ENCODE results near the gene MMP2.

Gene MMP2

DNA sequence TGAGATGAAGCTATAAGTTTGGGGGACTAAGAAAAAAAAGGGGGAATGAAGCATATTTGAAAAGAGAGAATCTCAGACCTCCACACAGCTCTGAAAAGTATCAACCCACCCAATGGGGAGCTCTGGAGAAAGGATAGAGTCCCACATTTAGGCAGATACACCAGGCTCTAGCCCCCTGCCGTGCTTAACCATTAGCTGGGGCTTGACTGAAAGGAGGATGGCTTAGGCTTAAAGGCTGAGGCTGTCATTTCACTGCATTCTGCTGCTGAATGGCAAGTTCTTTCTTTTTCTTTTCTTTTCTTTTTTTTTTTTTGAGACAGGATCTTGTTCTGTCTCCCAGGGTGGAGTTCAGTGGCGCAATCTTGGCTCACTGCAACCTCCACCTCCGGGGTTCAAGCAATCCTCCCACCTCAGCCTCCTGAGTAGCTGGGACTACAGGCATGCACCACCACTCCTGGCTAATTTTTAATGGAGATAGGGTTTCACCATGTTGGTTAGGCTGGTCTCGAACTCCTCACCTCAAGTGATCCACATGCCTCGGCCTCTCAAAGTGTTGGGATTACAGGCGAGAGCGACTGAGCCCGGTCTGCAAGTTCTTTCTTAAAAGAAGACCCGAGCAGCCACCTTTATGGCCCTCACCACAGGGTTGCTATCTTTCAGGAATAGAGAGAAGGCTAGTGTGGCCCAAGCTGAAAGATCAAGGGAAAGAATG lies 9.0 kb upstream of the MMP2 start:
- DNase-seq (ENCODE audit: low read depth, low spot score): no peak

DNA sequence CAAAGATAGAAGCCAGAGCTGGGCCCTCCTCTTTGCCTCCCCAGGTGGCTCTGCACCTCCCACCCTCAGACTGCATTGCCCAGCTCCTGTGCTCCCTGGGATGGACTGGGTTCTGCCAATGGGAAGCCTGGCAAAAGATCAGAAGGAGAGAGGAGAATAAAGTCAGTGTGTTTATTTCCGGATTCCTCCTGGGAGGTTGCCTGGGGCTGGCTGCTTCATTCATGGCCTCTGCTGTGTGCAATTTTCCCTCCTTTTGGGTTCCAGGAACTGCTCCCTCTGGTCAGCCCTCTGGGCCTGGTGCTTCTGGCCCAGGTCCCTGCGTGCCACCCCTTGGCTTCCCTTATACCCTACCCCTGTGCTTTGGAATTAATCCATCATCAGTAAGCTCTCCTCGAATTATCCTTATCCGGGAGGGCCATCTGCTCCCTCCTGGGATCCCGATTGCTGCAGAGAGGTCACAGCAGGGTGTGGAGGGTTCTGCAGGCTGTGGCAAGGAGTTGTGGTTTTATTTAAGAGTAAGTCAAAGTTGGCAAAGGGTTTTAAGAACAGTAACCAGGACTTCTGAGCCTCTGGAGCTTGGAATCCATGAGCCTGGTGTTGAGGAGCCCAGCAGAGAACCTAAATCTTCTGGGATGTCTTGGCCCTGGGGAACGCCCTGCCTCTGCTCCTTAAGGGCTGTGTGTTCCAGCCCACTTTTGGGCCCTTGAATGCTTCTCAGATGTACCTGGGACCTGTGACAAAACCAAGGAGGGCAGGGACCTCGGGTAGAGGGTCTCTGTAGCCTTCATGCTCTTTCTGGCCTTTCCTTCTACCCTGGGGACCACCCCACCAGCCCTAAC lies 8.2 kb upstream of the MMP2 start:
- DNase-seq (ENCODE audit: low read depth, low spot score): no peak

DNA sequence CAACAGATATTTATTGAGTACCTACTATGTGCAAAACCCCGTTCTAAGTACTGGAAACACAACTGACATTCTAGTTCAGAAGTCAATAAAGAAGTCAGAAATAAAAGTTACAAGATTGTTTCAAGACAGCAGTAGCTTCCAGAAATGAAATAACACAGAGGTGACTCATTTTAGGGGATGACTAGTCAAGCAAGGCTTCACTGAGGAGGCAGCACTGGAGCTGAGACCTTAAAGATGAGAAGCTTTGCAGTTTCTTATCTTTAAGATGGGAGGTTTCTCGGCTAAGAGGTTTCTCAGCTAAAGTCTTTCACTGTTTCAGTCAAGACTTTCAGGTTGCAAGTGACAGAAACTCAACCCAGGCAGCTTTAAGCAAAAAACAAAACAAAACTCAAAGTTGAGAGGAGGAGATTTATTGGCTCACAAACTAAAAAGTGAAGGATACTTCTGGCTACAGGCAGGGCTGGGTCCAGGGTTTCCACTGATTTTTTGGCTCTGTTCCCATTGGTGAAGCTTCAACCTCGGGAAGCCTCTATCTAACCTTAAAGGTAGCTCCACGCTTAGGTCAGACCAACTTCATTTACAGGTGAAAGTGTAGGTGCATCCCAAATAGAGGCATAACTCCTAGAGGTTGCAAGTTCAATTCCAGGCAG lies 7.4 kb upstream of the MMP2 start:
- no peak for DNase-seq (ENCODE audit: low read depth, low spot score)

DNA sequence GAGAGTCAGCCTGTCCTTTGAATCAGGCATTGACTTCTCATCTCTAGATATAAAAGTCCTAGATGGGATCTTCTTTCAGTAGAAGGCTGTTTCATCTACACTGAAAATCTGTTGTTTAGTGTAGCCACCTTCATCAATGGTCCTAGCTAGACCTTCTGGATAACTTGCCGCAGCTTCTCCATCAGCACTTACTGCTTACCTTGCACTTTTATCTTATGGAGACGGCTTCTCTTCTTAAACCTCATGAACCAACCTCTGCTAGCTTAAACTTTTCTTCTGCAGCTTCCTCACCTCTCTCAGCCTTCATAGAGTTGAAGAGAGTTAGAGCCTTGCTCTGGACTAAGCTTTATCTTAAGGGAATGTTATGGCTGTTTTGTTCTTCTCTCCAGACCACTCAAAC lies 5.4 kb upstream of the MMP2 start:
- DNase-seq (ENCODE audit: low read depth, low spot score): no peak

DNA sequence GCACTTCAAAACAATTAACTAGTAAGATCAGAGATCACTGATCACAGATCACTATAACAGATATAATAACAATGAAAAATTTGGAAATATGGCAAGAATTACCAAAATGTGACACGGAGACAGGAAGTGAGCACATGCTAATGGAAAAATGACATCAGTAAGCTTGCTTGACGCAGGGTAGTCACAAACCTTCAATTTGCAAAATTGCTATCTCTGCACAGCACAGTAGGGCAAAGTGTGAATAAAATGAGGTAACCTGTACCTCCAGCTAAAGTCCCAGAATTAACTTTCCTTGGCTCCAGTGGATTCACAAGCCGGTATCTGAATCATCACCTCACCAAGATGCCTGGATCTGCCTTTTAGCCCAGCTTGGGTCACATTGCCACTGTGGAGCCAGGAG lies 4.2 kb upstream of the MMP2 start:
- DNase-seq (ENCODE audit: low read depth, low spot score): no peak

DNA sequence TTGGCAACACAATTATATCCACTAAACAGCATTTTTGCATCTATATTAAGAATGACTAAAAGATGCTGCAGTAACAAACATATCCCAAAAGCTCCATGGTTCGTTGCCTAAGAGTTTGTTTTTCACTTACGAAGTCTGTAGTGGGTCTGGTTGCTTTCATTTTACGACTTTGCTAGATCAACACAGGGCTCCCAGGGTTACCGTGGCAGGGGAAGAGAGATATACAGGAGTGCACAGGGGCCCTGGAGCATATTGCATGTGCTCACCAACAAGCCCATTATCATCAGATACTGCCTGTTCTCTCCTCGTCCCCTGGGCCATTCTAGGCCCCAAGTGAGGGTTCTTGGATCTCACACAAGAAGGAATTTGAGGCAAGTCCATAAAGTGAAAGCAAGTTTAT lies 3.1 kb upstream of the MMP2 start:
- DNase-seq (ENCODE audit: low read depth, low spot score): no peak

DNA sequence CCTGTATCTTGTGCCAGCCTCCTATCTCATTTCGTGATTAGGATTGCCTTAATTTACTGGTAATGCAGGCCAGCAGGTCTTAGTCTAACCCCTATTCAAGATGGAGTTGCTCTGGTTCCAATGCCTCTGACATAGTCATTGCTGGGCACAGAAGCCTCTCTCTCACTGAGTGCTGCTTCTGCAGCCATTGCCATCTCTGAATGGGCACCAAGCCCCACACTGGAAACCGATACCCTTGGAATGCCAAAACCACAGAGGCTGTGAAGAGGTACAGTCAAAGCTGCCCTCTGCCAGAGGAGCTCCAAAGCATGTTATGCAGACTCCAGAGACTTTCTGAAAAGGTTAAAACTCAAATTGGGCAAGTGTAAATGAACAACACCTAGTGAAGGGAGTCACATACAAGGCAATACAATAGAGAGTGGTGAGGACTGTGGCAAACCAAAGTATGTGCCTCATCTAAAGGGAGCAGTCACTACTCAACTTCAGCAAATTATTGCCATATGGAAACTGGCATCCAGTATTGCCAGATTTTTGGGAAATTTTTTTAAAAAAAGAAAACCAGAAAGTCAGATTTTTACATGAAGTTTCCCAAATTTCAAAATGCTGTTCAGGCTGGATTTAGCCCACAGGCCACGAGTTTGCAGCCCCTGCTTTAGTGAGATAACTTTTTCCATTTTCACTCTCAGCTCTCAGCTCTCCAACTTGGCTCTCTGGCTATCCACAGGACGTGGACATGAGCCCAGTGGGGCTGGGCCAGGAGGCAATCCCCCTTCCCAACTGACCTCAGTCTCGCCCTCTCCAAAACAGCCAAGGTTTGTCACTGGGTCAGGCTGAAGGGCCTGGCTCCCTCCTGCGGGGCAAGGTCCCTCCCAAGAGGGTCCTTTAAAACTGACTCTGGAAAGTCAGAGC lies 2.1 kb upstream of the MMP2 start:
- DNase-seq (ENCODE audit: low read depth, low spot score): no peak

DNA sequence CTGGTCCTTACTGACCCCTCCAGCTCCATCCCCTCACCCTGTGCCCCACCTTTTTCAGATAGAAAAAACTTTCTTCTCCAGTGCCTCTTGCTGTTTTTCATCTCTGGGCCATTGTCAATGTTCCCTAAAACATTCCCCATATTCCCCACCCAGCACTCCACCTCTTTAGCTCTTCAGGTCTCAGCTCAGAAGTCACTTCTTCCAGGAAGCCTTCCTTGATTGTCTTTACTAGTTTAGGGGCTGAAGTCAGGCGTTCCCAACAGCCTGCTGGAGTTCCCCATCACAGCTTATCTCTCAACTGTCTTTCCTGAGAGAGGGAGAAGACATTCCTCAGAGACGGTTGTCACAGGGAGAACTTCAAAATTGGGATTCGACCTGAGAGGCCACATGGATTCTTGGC lies 1.3 kb upstream of the MMP2 start:
- DNase-seq (ENCODE audit: low read depth, low spot score): no peak

DNA sequence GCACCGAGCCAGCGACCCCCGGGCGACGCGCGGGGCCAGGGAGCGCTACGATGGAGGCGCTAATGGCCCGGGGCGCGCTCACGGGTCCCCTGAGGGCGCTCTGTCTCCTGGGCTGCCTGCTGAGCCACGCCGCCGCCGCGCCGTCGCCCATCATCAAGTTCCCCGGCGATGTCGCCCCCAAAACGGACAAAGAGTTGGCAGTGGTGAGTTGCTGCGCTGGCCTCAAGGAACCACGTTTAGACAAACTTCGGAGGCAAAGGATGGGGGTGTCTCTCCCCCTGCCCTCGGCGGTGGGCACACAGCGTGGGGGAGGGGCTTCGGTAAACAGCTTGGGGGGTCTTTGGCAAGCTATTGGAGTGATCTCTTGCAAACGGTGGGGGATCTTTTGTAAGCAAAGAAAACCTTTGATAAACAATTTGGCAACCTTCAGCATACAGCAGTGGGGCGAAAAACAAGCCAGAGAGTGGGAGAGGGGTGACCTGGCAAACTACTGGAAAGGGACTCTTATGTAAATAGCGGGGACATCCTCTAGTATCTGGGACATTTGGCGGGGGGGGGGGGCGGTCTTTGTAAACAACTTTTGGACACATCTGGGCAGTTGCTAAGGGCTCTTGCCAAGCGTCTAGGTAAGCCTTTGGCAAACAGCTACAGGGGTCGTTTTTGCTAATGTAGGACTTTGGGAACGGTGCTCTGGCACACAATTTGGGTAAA lies 587 bp downstream of the MMP2 start:
- DNase-seq (ENCODE audit: low read depth, low spot score): no peak

DNA sequence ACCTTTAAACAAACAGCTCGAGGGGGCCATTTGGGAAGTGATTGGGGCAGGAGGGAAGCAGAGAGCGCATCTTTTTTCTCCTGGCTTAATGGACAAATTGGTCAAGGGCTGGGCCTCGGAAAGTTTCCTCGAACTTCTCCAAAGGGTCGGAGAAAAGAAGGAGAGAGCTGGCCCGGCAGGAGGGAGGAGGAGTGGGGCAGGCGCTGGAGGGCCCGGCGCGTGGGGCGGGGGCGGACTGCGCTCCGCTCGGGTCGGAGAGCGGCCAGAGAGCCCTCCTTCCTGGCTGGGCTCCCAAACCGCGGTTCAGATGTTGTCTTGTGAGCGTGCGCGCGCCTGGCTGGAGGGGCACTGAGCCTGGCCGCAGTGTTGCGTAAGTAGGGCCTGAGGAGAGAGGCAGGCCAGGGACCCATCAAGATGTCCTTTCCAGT lies 1.2 kb downstream of the MMP2 start:
- DNase-seq (ENCODE audit: low read depth, low spot score): no peak

DNA sequence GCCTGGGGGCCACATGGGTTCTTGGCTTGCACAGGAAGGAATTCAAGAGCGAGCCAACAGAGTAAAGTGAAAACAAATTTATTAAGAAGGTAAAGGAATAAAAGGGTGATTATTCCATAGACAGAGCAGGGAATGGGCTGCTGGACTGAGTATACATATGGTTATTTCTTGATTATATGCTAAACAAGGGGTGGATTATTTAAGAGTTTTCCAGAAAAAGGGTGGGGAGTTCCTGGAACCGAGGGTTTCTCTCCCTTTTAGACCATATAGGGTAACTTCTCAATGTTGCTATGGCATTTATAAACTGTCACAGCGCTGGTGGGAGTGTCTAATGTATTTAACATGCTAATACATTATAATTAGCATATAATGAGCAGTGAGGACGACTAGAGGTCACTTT lies 2.0 kb downstream of the MMP2 start:
- DNase-seq (ENCODE audit: low read depth, low spot score): no peak

DNA sequence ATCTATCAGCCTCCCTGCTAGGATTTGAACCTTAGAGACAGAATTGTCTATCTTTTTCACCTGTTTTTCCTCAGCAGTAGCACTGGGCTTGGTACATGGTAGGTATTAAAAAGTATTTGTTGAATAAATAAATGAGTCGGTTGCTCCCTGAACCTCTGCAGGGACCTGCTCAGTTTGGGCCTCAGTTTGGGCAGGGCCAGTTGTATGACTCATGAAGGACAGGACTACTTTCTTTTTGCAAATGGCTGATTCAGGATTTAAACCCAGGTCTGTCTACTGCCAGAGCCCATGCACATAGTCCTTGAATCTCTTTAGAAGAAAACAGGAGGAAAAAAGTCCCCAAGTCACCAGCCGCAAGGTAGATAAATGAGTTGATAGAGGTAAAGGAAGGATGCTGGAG lies 3.1 kb downstream of the MMP2 start:
- DNase-seq (ENCODE audit: low read depth, low spot score): no peak

DNA sequence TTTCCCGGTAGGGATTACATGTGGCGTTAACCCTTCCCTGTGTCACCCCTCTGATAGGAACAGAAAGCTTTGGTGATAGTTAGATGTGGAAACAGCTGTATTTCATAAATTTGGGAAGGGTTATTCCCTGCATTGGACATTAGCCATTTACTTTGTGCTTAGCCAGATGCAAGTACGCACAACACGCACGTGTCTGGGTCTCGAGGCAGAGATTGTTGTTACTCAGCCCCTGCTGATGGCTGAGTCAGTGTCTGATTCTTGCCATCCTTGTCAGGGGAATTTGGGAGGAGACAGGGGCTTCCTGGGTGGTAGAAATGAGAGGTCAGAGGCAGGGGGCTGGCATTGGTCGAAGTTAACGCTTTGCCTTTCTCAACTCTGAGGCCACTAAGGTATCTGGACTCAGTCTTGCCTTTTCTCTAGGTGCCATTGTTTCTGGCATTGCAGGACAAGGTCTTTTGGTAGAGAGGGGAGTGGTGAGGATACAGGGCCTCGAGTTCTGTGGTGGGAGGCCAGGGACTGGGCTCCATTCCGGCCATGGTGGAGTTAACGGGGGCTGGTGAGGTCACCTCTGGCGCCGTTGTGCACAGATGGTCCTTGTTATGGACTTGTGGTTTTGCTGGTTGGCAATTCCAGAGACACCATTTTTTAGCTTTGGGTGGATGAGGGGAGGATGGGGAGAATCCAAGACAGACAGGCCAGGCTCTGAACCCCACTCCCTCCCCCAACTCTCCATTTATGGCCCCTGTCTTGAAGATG lies 8.2 kb downstream of the MMP2 start:
- no peak for DNase-seq (ENCODE audit: low read depth, low spot score)

DNA sequence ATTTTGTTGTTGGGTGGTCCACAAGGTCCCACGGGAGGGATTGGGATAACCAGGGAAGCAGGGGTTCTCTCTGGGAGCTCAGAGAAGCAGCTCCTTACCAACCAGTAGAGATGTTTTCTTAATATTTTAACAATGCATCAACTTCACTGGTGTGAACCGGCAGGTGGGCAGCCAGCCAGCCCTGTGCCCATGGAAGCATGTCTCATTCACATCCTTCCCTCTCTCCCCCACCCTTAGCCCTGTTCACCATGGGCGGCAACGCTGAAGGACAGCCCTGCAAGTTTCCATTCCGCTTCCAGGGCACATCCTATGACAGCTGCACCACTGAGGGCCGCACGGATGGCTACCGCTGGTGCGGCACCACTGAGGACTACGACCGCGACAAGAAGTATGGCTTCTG lies 9.3 kb downstream of the MMP2 start:
- no peak for DNase-seq (ENCODE audit: low read depth, low spot score)

DNA sequence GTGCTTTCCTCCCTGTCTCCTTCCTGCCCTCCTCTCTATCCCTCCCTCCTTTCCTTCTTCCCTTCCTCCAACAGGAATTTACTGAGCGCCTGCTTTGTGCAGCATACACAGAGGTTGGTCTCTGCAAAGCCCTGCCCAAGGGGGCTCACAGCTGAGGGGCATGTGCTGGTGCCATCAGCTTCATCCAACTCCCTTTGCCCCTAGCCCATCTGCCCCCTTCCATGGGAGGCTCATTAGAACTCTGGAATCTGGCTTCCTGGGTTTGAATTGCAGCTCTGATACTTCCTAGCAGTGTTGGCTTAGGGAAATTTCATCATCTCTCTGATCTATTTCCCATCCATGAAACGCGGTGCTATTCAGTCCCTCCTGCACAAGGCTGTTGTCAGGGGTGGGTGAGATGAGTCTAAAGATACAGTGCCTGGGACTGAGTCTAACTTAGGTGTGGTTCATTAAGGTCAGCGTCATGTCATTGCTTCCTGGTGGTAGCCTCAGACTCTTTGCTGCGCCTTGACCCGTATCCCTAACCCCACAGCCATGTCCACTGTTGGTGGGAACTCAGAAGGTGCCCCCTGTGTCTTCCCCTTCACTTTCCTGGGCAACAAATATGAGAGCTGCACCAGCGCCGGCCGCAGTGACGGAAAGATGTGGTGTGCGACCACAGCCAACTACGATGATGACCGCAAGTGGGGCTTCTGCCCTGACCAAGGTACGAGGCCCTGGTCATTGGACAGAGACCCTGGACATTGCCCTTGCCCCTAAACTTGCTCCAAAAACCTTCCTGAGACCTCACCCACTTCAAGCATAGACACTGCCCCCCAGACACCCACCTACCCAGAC lies 10.3 kb downstream of the MMP2 start:
- no peak for DNase-seq (ENCODE audit: low read depth, low spot score)

DNA sequence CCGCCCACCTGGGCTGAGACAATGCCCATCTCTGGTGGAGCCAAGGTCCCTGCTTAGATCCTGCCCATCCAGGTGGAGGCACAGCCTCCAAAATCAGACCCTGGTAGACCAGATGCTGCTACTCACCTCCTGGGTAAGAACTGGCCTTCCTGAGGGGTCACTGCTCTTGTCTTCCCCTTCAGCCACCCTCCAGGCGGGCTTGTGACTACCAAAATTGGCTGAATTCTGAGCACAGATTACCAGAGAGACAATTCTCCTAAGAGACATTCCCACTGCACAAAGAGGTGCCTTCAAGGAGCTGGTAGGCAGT lies 10.9 kb downstream of the MMP2 start:
- DNase-seq (ENCODE audit: low read depth, low spot score): no peak

DNA sequence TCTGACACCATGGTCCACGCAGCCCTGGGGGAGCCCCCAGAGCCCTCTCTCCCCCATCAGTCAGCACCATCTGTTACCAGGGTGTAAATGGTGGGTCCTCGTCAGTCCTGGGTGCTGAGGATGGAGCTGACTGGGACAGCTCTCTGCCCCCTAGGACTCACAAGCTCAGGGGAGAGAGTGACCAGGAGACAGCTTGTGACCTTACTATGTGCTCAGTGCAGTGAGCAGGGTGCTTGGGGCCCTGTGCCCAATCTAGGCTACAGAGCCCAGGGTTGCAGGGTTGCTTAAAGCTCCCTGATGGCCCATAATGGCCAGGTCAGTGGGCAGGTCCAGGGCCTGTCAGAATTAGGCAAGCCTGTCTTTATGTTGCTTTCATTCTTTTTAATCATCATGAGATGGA lies 11.3 kb downstream of the MMP2 start:
- no peak for DNase-seq (ENCODE audit: low read depth, low spot score)

DNA sequence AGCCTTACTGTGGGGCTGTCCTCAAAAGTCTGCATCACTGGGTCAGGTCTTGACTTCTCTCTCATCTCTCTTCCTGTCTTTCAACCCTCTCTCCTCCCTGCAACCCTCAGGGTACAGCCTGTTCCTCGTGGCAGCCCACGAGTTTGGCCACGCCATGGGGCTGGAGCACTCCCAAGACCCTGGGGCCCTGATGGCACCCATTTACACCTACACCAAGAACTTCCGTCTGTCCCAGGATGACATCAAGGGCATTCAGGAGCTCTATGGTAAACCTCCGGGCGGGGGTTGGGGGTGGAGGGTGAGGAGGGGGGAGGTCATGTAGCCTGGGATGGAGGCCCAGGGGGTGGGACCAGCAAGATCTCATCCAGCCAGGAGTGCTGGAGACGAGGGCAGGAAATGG lies 12.7 kb downstream of the MMP2 start:
- no peak for DNase-seq (ENCODE audit: low read depth, low spot score)

DNA sequence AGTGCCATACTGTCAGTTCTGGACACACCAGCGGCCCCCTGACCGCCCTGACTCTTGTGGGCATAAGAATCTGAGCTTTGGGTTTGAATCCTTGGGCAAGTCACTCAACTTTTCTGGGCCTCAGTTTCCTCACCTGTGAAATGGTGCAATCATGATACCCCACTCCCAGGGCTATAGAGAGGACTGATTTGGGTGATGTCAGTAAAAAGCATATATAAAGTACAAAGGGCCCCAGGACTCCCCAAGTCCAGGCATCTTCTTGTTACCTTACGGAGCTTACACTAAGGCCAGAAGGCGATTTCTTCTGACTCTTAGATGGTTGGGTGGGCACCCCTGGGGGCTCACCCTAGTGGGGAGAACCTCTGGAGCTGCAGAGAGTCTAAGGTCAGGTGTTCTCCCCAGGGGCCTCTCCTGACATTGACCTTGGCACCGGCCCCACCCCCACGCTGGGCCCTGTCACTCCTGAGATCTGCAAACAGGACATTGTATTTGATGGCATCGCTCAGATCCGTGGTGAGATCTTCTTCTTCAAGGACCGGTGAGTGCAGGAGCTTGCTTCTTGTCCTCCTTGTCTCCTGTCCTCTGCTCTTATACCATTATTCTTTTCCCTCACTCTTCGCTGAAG lies 13.9 kb downstream of the MMP2 start:
- DNase-seq (ENCODE audit: low read depth, low spot score): no peak
